ENCODE results near the gene BLM.

DNA sequence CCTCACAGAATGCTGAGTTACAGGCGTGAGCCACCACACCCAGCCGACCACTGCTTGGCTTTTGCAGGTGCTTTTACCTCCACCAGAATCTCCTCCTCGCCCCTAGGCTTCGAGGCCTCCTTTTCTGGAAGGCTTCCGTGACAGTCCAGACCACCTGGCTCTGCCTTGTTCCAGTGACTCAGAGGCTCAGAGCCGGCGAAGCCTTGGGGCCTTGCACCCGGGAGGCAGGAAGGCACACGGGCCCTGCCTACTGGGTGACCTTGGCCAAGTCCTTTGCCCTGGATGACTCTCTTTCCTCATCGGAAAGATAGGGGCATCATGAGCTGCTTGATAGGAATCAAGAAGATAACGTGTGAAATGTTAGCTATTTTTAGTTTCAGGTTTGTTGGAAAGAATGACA lies 119.9 kb downstream of the BLM start:
- TF ChIP-seq, protein P1, sequence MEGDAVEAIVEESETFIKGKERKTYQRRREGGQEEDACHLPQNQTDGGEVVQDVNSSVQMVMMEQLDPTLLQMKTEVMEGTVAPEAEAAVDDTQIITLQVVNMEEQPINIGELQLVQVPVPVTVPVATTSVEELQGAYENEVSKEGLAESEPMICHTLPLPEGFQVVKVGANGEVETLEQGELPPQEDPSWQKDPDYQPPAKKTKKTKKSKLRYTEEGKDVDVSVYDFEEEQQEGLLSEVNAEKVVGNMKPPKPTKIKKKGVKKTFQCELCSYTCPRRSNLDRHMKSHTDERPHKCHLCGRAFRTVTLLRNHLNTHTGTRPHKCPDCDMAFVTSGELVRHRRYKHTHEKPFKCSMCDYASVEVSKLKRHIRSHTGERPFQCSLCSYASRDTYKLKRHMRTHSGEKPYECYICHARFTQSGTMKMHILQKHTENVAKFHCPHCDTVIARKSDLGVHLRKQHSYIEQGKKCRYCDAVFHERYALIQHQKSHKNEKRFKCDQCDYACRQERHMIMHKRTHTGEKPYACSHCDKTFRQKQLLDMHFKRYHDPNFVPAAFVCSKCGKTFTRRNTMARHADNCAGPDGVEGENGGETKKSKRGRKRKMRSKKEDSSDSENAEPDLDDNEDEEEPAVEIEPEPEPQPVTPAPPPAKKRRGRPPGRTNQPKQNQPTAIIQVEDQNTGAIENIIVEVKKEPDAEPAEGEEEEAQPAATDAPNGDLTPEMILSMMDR (conservative IDR thresholded peaks at IDR 0.05 in 1 of 2, IDR thresholded peaks at IDR 0.05 in 1 of 2; ENCODE audit: extremely low read depth in 1 of 2, insufficient read depth in 1 of 2, low read depth in 1 of 2, low read length in 2 of 2): no peak
- no peak for TF ChIP-seq EZH2 (IDR thresholded peaks at IDR 0.05; ENCODE audit: borderline replicate concordance, low read length)
